Activated T-cell treated with anti-CD3 and anti-CD28 coated beads for 24 hours (primary cell): Measurements from ENCODE around the gene L3MBTL2.
A peak's percentile ranks its signal among the peaks of the same experiment; 100 is the strongest.

Source experiments
- DNase-seq: peaks from one replicate; pipeline ENCODE4 v3.0.0-alpha.2; 2020; ENCODE audit warnings: low read depth

The L3MBTL2 gene

DNA sequence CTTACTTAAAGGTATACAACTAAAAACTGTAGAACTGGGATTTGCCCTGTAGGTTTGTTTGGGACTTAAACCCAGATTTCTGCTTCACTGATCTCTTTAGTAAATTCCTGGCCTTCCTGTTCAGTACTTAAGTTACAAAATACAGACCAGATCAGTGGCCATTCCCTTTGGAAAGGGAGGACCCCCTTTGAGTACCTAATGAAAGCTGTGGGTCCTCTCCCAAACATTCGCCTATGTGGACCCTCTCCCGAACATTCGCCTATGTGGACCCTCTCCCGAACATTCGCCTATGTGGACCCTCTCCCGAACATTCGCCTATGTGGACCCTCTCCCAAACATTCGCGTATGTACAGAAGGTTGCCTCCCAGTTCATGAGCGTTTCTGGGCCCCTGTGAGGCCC, 10.3 kb downstream of the L3MBTL2 start:
- DNase-seq = no peak

DNA sequence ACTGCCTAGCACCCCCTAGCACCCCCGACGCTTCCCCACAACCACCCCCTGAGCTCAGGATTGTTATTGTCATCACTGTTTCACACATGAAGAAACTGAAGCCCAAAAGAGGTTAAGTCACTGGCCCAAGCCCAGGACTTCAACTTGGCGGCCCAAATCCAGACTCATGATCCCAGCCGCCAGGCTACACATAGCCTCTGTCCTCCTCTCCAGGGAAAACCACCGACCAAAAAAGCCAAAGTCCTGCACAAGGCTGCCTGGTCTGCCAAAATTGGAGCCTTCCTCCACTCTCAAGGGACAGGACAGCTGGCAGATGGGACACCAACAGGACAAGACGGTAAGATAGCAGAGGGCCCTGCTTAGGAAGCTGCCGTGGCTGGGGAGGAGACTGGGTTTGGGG, 10.8 kb downstream of the L3MBTL2 start:
- no peak for DNase-seq

DNA sequence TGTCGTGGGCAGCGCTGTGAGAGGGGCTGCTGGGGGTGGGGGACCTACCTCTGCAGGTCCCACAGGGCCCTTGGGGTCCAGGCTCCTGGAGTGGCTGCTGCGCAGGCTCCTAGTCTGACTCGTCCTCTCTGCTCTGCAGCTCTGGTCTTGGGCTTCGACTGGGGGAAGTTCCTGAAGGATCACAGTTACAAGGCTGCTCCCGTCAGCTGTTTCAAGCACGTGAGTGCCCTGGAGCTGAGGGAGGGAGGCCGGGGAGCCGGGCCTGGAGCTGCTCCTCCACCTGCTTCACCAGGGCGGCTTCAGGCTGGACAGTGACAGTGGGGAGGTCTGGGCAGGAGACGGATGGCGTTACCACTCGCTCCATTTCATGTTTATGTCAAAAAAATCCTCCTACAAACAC, 11.9 kb downstream of the L3MBTL2 start:
- no peak for DNase-seq

DNA sequence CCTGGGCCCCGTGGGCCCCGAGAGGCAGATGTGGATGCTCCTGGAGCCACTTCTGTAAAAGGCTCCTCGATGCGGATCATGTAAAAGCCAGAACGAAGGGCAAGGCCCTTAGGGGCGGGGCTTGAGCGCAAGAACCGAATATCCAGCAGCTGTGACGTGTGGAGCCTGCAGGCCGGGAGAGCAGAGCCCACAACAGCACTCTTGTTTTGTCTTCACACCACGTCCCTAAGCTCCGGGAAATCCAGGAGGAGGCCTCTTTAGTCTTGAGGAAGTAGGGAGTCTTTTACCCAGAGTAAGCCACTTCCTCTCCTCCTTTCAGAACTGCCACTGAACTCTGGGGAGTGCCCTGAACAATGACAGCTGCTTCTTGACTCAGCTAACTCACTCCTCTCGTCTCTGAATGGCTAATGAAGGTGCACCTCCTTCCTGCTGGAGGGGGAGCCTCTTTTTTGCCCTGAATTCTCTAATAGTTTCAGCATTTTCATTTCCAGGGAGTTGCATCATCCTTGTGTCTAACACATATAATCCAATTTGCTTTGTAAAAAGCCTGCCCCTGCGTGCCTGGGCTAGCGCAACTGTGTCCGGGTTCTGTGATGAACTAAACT, 12.5 kb downstream of the L3MBTL2 start:
- no peak for DNase-seq

DNA sequence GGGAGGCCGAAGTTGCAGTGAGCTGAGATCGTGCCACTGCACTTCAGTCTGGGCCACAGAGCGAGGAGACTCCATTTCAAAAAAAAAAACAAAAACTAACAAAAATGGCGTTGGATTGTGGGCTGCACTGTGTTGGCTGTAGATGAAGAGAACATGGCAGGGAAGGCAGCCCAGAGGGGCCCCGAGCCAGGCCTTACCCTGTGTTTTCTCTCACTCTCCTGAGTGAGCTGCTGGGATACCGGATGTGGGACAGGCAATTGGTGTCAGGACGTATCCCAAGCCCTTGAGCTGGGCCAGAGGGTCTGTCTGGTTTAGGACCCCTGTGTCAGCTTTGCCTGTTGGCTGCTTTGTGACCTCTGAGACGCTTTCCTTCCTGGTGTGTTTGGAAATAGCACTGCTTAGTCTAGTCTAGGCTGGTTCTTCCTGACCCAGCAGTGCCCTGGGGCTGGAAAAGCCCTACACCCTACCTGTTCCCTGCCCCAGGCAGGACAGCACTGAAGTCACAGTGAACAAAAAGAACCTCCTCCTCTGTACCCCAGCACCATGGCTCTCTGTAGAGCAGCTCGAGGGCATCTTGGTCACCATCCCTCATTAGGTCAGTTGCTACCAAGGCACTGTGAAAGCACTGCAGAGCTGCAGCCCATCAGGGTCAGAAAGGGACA, 17.9 kb downstream of the L3MBTL2 start:
- DNase-seq = no peak

DNA sequence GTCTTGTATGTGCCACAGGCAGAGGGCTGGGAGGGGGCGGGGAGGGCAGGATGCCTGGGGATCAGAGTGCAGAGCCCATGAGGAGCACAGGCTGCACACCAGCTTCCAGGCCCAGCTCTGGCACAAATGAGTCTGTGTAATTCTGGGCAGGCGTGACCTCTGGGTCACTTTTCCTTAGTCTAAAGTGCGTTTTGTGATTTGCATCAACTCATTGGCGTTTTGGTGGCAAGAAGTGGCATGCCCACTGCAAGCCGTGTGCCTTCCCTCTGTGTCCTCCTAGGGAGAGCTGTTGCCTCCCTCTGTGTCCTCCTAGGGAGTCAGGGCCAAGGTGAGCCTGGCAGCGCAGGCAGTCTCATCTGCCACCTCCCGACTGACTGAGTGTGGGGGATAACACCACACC, 18.4 kb downstream of the L3MBTL2 start:
- no peak for DNase-seq

DNA sequence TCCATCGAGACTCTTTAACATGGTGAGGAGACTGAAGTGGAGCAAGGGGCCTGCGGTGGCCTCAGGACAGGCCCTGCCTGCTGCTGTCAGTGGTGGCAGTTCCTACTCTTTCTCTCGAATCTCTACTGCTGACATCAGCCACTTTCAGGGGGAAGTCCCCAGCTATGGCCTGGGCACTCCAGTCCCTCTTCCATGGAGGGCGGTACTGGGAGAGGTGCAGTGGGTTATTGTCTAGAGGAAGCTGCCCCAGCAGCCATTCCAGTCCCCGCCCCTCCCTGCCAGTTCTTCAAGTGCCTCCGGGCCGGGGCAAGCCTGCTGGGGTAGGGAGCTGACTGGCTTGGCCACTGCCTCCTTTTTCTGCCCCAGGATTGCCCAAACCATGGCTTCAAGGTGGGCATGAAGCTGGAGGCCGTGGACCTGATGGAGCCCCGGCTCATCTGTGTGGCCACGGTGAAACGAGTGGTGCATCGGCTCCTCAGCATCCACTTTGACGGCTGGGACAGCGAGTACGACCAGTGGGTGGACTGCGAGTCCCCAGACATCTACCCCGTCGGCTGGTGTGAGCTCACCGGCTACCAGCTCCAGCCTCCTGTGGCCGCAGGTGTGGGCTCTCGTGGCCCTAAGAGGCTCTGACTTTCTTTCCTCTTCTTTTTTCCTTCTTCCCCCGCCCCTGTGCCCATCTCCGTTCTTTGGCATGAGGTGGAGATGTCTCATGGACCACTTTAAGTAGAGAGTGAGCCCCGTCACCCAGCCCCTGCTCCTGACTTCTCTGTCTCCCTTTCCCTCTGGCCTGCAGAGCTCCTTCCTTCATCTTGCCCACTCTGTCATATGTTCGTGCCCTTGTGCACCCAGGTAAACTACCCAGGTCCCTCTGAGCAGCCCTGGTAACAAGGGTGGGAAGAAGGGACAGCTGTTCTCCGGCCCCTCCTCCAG, 21.9 kb downstream of the L3MBTL2 start:
- no peak for DNase-seq

DNA sequence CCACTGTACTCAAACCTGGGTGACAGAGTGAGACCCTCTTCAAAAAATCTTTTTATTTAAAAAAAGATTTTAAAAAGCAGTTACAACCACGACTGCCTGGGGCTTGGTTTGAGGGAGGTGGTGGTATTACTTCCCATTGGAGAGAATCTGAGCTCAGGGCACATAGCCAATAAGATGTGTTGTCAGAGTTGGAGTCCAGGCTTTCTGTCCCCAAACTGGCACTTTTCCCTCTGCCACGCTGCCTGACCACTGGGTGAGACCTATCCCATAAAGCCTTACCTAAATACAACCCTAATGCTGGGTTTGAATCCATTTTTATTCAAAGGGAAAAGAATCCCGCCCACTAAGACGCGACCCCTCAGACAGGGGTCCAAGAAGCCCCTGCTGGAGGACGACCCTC, 24.1 kb downstream of the L3MBTL2 start:
- no peak for DNase-seq

DNA sequence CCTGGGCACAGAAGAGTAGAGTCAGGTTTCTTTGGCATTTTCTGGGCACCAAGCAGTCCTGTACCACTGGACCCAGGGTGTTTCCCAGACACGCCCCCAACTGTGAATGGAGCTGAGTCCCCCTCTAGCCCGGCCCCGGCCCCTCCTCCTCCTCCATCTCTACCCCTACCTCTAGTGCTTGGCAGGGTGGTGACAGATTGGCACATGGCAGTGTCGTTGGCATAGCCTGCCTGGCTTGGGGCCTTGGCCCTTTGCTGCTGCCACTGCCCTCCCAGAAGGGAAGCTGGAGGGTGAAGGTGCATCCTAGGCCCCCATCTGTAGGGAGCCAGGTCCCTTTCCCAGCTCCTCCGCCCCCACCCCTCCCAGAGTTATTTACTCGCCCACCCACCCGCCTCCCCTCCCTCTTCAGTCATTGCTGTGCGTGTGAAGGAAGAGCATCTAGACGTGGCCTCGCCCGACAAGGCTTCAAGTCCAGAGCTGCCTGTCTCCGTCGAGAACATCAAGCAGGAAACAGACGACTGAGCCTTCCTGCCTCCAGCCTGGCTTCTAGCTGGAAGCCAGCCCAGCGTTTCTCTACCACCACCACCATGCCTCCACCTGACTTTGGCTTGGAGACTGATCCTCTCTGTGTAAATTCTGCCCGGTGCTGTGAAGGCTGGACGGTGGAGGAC, 24.8 kb downstream of the L3MBTL2 start:
- no peak for DNase-seq

DNA sequence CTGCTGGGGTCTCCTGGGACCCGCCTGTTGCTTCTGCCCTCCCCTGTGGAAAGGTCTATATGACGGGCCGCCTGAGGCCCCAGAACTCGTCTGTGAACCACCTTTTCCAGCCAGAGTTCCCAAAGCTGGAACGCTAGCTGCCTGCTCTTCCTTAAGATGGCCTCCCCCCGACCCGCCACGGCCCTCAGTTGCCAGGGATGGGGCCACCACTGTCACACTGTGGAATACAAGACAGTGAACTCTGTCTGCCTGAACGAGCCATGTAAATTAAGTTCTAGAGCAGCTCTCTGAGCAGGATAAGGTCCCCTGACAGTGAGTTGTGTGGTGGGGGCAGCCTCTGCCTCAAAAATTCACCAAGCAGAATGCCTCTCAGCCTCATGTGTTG, 25.3 kb downstream of the L3MBTL2 start:
- no peak for DNase-seq

DNA sequence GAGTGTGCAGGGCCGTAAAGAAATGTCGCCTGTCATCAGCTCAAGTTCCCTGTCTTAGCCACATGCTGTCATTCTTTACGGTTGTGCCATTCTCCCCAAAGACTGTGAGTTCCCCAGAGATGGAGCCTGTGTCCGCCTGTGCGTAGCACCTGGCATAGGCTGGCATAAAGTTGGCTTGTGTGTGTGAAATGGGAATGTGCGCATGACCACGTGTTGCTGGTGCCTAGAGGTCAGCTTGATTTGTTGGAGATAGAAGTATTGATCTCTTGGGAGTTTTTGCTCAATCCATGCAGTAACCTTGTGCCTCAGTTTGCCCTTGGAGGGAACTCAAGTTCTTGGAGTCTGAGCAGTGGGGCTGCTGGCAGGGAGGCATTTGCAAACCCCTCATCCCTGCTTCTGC, 26.3 kb downstream of the L3MBTL2 start:
- no peak for DNase-seq

DNA sequence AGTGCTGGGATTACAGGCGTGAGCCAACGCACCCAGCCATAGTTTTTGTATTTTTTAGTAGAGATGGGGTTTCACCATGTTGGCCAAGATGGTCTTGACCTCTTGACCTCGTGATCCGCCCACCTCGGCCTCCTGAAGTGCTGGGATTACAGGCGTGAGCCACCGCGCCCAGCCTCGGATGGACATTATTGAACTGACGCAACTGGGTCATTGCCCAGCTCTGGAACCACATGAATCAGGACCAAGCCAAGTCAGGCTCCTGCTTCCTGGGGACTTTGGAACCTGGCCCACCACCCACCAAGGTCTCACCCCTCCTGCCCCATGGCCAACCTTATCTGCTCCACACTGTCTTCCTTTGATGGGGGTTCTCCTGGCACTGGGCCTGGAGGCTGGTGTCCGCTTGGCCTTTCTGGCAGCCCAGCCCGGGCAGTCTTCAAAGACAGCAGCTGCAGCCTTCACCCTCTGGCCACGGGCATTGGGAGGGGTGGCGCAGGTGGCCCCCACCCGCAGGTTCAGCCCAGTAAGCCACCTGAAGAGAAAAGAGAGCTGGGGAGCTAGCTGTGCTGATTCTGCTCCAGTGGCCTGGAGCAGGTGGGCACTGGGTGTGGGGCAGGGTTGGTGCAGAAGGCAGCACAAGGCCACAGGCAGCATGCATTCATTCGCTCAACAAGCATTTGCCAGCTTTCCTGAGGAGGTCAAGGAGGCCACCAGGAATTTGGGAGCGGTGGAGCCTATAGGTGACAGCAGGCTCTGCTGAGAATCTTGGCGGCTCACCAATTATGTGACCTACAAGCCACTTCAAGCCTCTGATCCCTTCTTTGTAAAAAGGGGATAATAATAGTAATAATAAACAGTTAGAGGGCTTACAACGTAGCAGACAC, 29.9 kb downstream of the L3MBTL2 start:
- DNase-seq = no peak

DNA sequence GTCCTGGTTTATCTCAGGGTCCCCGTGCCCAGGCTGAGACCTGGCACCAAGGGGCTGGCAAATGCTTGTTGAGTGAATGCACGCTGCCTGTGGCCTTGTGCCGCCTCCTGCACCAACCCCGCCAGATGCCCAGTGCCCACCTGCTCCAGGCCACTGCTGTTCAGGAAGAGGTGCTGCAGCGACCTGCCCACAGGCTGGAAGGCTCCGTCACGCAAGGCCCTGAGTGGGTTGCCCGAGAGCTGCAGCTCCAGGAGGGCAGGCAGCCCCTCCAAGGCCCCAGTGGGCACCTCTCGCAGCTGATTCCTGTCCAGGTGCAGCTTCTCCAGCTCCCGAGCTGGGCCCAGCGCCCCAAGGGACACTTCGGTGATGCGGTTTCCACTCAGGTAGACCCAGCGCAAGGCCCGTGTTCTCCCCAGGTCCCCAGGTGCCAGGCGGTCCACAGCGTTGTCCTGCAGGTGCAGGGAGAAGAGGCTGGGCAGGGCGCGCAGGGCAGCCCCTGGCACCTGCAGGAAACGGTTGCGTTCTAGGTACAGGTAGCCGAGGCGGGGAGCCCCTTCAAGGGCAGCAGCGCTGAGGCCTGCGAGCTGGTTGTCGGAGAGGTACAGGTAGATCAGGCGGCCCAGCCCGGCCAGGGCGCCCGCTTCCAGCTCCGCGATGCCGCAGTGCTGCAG, 32.1 kb downstream of the L3MBTL2 start:
- no peak for DNase-seq

DNA sequence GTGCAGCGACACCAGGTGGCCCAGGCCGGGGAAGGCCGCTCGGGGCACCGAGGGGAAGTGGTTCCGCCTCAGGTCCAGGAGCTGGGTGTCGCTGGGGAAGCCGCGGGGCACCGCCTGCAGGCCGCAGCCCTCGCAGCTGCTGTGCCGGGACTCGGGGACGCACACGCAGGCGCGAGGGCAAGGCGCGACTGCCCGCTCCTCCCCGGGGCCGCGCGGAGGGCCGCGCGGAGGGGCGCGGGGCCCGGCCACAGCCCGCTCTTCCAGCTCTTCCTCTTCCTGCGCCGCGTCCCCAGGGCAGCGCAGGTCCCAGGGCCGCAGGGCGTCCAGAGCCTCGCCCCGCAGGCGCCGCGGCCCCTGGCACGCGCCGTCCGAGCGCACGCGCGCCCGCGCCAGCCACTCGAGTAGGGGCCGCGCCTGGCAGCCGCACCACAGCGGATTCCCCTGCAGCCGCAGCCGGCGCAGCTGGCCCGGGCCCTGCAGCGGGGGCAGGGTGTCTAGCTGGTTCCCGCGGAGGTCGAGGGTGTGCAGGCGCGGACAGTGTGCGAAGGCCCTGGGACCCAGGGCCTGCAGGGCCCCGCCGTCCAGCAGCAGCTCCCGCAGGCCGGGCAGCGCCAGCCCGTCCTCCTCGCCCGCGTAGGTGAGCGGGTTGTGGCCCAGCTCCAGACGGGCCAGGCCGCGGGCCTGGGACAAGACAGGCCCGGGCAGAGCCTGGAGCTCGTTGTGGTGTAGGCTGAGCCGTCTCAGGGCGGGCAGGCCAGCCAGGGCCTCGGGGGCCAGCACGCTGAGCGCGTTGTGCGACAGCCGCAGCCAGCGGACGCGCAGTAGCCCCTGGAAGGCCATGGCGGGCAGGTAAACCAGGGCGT, 32.8 kb downstream of the L3MBTL2 start:
- DNase-seq = peak; percentile 64

DNA sequence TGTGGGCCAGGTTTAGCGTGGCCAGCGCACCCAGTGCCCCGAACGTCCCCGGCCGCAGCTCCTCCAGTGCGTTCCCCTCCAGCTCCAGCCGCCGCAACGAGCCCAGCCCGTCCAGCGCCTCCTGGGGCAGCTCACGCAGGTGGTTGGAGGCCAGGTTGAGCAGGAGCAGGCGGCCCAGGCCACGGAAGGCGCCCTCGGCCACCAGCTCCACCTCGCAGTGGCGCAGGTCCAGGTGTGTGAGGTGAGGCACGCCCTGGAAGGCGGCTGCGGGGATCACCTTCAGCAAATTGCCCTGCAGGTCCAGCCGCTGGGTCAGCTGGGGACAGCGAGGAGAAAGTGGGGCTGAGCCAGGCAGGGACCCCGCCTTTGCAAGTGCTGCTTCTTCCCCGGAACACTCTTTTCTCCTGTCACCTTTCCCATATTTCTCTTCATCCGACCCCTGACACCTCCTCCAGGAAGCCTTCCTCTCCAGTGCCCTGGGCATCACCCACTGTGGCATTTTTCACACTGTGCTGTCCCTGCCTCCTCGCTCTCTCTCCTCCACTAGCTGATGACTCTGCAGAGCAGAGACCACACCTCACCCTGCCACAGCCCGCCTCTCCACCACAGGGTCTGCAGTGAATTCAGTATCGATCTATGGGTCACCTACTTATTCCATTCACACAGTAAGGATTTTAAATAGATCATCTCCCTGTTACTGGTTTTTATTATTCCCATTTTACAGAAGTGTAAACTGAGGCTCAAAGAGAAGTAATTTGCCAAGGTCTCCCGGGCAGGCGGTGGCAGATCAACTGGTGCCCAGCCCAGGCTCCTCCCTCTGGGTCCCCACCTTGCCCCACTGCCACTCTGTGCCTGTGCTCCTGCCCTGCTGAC, 33.7 kb downstream of the L3MBTL2 start:
- DNase-seq = no peak

DNA sequence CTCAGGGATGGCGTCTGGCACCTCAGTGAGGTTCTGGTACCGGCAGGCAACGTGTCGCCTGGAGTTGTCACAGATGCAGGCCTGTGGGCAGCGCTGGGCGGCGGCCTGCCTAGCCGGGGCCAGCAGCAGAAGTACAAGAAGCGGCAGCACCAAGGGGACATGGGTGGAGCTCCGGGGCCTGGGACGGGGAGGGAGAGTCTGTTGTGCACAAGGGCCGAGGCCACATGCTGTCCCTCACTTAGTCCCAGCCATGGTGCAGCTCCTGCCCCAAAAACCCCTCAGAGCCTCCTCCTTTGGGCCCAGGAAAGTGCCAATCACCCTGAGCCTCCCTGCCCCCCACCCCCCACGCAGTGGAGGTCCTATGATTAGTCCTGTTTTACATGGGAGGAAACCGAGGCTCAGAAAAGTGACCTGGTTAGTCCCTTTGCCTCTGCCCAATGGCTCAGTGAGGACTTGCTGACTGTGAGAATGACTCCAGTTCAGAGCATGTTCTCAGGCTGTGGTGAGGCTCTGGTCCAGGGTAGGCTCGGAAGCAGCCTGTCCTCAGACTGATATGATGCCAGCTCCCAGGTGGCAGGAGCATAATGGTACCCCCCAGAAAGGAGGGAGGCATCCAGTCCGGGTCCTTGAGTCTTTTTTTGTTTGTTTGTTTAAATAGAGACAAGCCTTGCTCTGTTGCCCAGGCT, 34.5 kb downstream of the L3MBTL2 start:
- no peak for DNase-seq

DNA sequence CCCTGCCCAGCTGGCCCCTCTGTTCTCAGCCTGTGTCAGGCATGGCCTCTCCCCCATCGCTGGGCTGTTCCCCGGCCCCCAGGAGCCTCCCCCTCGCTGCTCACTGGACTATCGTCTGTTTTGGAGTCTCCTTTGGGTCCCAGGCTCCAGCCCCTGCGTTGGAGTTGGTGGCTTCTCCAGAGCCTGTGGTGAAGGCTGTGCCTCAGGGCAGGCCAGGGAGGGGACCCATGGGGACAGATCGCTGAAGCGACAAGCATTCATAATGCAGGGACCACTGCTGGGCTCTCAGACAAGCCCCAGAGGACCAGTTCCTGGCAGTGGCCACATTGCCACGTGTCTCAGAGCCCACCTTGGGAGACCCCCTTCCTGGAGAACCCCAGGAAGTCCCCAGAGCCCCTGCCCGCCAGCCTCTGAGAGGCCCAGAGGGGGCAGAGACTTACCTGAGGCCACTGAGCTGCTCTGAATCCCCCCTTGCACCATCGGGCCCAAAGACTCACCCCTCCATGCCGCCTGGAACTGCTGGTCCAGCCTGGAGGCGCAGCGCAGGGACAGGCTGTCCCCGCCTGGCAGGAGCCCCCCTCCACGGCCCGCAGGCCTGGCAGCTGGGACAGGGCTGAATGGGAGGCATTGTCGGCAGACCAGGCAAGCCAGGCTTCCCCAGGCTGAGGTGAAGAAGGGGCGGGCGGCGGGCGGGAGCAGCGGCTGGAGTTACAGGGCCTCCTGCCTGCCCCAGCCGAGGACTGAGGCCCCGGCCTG, 35.4 kb downstream of the L3MBTL2 start, which contains the start of gene CHADL:
Gene CHADL (minus strand): TSS at position 555 of the 756 bp plus-strand sequence. CDS start 50 bp downstream, at position 505.
- no peak for DNase-seq
